ENCODE measurements around the gene NDUFB2.

GRCh38 chr7:140723006-140723405 lies 26.5 kb downstream of the NDUFB2 start:
- TF ChIP-seq CTCF (IDR thresholded peaks at IDR 0.05; ENCODE audit: low read depth, low read length, poor library complexity, severe bottlenecking) (no peak), EZH2phosphoT487 (IDR thresholded peaks at IDR 0.05; ENCODE audit: borderline replicate concordance, low read length) (no peak)
